SK-MEL-5 (cell line): ENCODE results near the gene ZMYM4. TPM values are rescaled to one million over a fixed set of nuclear protein-coding genes. Genes with fewer than 3 reads are reported as not detected.
"Not testable (repeated sequence)": the region's sequence is repeated elsewhere in the genome, so short reads cannot be mapped to it uniquely, and the experiment has no call there.

ENCODE experiments used
- DNase-seq: peaks from one replicate; pipeline ENCODE4 v3.0.0-alpha.2; 2016; ENCODE audit warnings: low read depth, low spot score
- in situ Hi-C: cut with HindIII; loops from 2 replicates; pipeline ENCODE4 v1.10.0; 2016; ENCODE audit warnings: low sequenced_read_pairs, high pct_unique_total_duplicates, low pct_unique_long_range_greater_than_20kb
- polyA plus RNA-seq, 2 experiments: library from polyadenylated mRNA; depleted of rRNA; stranded (reverse); fragments of >200 nt; gene quantifications; 2 replicates each; pipeline ENCODE4 v1.2.3, GENCODE V29; 2015
- total RNA-seq: library from RNA; depleted of rRNA; stranded (reverse); fragments of >200 nt; shearing (Covaris generic); gene quantifications from 2 replicates; pipeline ENCODE4 v1.2.3, GENCODE V29; 2014; rRNA removed

ZMYM4 gene
- 25.3 and 29.2 TPM in 2 replicates for total RNA-seq
- 20.8 and 35.9 TPM in 2 replicates for polyA plus RNA-seq (2015; cell fraction: cytosol; rRNA removed)
- polyA plus RNA-seq (2015; cell fraction: nucleus; rRNA removed), result 23.8 and 43.1 TPM in 2 replicates

- in situ Hi-C loops, result no loop called here
- DNase-seq, result peak; percentile 97
Measured at GRCh38 chr1:35268282-35269200, at the start of gene ZMYM4. Gene ZMYM4 (plus strand): TSS chr1:35268709. CDS start chr1:35269047, 338 bp downstream.

GRCh38 chr1:35220976-35221375 is 47.5 kb upstream of the ZMYM4 start:
- peak; percentile 60 for DNase-seq
- in situ Hi-C loops, result no loop called here

- no peak for DNase-seq
- in situ Hi-C loops, result no loop called here
Measured at GRCh38 chr1:35222322-35223083, 46.0 kb upstream of the ZMYM4 start.

GRCh38 chr1:35223084-35223630 is 45.4 kb upstream of the ZMYM4 start:
- DNase-seq, result no peak
- in situ Hi-C loops, result no loop called here

GRCh38 chr1:35226546-35226945 is 42.0 kb upstream of the ZMYM4 start:
- DNase-seq, result no peak

GRCh38 chr1:35229587-35230360 is 38.7 kb upstream of the ZMYM4 start:
- DNase-seq, result no peak
- in situ Hi-C loops, result no loop called here

More at GRCh38 chr1:35226546-35226945, 42.0 kb upstream of the ZMYM4 start:
- in situ Hi-C loops, result no loop called here

GRCh38 chr1:35231287-35231686 is 37.2 kb upstream of the ZMYM4 start:
- no peak for DNase-seq
- in situ Hi-C loops, result no loop called here

- DNase-seq, in situ Hi-C loops: not testable (repeated sequence)
Measured at GRCh38 chr1:35236772-35237171, 31.7 kb upstream of the ZMYM4 start.

GRCh38 chr1:35243691-35244090 is 24.8 kb upstream of the ZMYM4 start:
- in situ Hi-C loops, result no loop called here
- DNase-seq, result no peak

GRCh38 chr1:35247256-35247655 is 21.3 kb upstream of the ZMYM4 start:
- no peak for DNase-seq
- in situ Hi-C loops, result no loop called here

GRCh38 chr1:35253941-35254340 is 14.6 kb upstream of the ZMYM4 start:
- in situ Hi-C loops, result no loop called here
- DNase-seq, result no peak

GRCh38 chr1:35255276-35255675 is 13.2 kb upstream of the ZMYM4 start:
- no peak for DNase-seq
- in situ Hi-C loops, result no loop called here

GRCh38 chr1:35259561-35259960 is 8.9 kb upstream of the ZMYM4 start:
- DNase-seq, result no peak
- in situ Hi-C loops, result no loop called here

- DNase-seq, result no peak
- in situ Hi-C loops, result no loop called here
Measured at GRCh38 chr1:35261412-35262120, 6.9 kb upstream of the ZMYM4 start.

GRCh38 chr1:35264035-35264434 is 4.5 kb upstream of the ZMYM4 start:
- in situ Hi-C loops, result no loop called here

GRCh38 chr1:35264871-35265270 is 3.6 kb upstream of the ZMYM4 start:
- in situ Hi-C loops, result no loop called here
- DNase-seq, result peak; percentile 80

More at GRCh38 chr1:35264035-35264434, 4.5 kb upstream of the ZMYM4 start:
- no peak for DNase-seq

GRCh38 chr1:35266306-35266705 is 2.2 kb upstream of the ZMYM4 start:
- DNase-seq, result no peak
- in situ Hi-C loops, result no loop called here
